NOMO-1 (cell line): ENCODE measurements around the gene PTPRN2.
"Not testable (repeated sequence)": the region's sequence is repeated elsewhere in the genome, so short reads cannot be mapped to it uniquely, and the experiment has no call there.

Experiments used
- DNase-seq, 2 experiments: peaks; one replicate each; lab custom pipeline; 2025; ENCODE audit not compliant: unreplicated experiment in 2 of 2; lab: John Stamatoyannopoulos, UW

The PTPRN2 gene

GRCh38 chr7:157984423-157985163 is 603.0 kb downstream of the PTPRN2 start:
- DNase-seq = no peak

DNA sequence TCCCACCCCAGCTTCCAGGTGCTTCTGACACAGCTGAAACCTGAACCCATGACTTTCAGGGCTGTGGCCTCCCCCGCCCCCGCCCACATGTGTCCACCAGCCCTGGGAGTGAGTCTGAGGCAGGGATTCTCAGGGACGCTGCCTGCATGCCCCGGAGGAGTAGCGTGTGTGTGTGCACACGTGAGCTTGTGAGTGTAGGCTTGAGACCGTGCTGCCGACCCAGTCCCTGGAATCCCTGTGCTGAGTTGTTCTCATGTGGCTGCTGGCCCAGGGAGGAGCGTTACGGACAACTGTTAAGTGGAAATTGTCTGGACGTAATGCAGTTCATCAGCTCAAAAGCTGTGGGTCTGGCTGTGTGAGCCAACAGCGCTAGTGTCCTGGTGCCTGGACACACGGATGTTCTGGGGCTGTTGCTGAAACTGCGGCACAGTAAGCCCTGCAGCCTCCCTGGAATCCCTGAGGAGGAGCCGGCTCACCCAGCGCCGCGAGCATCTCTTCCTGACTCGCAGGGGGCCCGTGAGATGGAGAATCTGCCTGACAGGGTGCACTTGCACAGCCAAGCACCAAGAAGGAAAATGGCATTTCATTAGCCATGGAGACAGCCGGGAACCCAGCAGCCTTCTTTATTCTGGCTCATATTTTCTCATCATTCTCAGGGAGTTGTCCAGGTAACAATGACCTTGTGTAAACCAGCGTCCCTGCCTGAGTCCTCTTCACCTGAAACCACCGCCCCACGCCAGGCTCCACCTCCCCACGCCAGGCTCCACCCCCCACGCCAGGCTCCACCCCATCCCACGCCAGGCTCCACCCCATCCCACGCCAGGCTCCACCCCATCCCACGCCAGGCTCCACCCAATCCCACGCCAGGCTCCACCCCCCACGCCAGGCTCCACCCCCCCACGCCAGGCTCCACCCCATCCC is 603.9 kb downstream of the PTPRN2 start:
- DNase-seq = no peak

- no peak for DNase-seq
Observed at GRCh38 chr7:157981778-157982177, 605.8 kb downstream of the PTPRN2 start.

GRCh38 chr7:157980774-157981173 is 606.8 kb downstream of the PTPRN2 start:
- DNase-seq = no peak

DNA sequence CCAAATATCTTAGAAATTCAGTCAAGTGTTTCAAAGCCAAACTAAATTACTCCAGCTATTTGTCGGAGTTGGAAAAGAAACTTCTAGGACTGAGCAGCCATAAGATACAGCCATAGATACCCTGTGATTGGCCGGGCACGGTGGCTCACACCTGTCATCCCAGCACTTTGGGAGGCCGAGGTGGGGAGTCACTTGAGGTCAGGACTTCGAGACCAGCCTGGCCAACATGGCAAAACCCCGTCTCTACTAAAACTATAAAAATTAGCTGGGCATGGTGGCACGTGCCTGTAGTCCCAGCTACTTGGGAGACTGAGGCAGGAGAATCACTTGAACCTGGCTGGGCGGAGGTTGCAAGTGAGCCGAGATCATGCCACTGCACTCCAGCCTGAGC is 607.3 kb downstream of the PTPRN2 start:
- not testable (repeated sequence) for DNase-seq

- peak in 1 of 2 experiments; percentile 2 for DNase-seq
Observed at GRCh38 chr7:157979636-157980340, 607.8 kb downstream of the PTPRN2 start.

DNA sequence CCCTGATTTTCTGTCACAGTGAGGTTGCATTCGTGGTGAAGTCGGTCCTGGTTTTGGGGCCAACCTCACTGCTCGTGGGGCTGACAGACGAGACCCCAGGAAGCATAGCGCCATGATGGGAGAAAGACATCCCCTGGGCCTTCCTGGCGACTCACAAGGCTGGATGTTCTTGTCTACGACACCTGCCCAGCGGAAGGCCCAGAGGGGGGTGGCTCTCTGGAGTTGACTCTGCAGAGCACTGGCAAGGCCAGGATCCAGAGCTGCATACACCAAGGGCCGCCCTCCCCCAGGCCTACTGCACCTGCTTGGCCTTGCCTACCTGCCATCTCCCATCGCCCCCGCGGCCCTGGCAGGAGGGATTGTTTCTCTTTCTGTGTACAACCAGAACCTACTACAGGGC is 608.9 kb downstream of the PTPRN2 start:
- DNase-seq = no peak

DNA sequence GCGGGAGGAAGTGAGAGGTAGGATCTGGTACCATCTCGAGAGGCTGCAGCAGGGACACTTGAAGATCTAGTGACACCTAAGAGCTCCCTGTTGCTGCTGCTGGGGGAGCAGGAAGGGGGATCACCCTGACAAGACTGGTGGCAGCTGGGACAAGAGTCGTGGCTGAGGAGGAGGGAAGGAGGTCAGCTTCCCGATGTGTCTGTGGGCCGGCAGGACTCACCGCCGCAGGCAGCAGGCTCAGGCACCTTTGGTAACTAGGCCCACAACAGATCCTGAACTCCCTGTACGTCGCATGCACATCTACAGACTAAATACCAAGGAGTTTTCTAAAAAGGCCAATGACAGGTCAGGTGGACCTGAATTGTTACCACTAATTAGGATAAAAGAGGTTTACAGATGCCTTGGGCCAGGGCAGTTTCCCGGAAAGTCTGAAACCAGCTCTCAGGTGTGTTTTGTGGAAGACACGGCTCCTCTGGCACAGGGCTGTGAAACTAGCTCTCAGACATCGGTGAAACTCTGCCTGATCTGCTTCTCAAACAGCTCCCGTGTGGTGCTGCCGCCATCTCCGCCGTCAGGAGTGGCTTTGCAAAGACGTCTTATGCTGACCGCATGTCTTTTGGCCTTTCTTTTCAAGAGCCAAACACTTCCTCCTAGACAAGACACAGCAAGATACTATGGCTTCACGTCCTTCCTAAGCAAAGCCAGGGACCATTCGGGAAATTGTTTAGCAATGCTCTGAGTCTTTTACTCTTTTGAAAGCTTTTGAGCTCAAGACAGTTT is 609.7 kb downstream of the PTPRN2 start:
- no peak for DNase-seq

- no peak for DNase-seq
Observed at GRCh38 chr7:157977306-157977705, 610.3 kb downstream of the PTPRN2 start.

DNA sequence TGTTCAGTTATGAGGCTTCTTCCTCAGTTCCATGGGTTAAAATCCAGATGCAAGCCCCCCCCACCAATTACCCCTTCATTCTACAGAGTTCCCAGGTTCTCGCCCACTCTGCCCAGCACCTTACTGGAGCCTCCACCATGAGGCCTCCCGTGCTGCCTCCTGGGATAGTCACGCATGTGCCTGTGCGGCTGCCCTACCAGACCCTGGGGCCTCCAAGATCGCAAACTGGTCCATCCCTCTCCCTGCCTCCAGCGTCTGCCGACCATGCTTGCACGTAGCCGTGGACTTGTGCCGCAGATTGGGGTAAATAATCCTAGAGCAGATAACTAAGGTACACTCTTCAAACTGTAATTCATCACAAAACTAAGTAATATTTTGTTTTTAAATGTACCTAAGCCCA is 611.2 kb downstream of the PTPRN2 start:
- no peak for DNase-seq

- no peak for DNase-seq
Observed at GRCh38 chr7:157975401-157976372, 611.9 kb downstream of the PTPRN2 start.

GRCh38 chr7:157974678-157975230 is 612.9 kb downstream of the PTPRN2 start:
- no peak for DNase-seq

GRCh38 chr7:157973971-157974677 is 613.5 kb downstream of the PTPRN2 start:
- DNase-seq = no peak

DNA sequence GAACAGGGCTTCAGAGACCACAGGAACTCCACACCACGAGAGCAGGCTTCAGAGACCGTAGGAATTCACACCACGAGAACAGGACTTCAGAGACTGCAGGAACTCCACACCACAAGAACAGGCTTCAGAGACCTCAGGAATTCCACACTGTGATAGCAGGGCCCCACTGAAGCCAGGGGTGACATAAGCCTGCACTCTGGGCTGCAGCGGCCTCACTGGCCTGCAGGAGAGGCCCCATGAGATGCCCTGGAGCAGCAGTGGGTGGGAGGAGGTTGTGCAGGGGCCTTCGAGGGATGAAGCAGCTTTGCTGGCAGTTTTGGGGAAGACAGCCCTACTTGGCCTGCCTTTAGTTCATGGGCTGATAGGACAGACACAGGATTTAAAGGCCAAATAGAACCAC is 614.7 kb downstream of the PTPRN2 start:
- DNase-seq = no peak

DNA sequence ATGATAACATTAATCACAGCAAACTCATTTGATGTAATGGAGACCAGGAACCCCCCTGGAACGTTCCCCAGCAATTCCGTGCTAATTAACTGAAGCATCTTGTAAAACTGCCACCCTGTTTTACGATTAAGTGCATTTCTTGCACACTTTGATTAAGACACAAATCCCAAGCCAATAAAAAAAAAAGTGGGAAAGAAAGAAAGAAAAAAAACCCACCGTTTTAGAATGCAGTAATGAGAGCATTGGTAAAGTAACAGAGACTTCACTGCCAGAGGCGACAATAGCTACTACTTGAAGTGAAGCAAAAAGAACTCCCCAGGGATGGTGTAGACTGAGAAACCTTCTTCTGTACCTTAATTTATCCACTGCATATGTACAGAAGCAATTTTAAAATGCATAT is 616.1 kb downstream of the PTPRN2 start:
- DNase-seq = no peak

DNA sequence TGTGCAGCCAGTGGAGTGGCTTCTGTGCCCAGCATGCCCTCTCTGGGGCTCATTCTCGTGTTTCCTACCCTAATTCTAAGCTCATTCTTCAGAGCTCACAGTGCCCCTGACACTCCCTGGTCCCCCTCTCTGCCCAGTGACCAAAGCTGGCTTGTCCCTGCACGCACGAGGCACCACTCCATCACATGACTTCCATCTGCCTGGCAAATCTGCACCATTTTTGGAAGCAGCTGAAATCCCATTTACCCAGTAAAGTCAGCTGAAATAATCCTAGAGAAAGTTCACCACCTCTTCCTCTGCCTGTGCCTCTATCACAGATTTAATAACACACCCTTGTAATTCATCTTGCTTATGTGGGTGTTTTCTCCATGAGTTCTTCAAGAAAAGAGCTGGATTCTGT is 616.9 kb downstream of the PTPRN2 start:
- DNase-seq = no peak

DNA sequence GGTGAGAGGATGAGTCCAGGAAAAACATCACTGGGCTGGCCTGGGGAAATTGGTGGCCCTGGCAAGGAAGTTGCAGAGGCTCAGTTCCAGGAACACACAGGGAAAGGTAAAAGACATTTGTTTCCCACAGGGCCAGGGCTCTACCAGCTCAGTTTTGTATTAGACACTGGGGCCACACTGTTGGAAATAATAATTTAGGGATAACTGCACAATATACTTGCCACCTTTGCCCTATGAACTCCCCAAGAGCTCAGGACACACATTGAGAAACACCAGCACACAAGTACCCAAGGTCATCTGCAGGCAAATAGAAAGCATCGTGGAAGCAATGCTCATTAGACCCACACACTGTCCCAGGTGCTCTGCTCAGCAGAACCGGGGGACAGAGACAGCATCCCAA is 617.6 kb downstream of the PTPRN2 start:
- no peak for DNase-seq

DNA sequence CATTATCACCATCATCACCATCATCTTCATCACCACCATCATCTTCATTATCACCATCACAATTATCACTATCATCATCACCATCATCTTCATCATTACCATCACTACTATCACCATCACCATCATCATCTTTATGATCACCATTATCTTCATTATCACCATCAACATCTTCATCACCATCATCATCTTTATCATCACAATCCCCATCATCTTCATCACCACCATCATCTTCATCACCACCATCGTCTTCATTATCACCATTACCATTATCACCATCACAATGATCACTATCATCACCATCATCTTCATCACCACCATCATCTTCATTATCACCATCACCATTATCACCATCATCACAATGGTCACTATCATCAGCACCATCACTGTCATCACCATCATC is 621.1 kb downstream of the PTPRN2 start:
- no peak for DNase-seq

DNA sequence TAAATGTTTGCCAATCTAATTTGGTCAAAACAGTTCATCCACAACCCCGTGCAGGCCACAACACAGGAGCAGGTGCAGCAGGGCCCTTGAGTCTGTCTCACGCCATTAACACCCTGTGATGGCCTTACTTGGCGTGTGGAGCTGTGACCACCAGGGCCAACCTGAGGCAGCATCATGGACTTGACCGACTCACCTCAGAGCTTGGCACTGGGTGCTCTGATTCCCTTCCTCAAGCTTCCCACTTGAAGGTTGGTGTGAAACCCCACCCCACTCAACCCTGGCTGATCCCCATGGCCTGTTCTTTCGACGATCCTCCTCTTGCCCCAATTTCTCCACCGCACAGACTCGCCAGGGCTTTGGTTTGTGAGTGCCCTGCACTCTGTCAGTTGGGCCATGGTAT is 623.1 kb downstream of the PTPRN2 start:
- DNase-seq = no peak
